Mesendoderm (in vitro differentiated cells): Measurements from ENCODE around the gene PTPN2.

ENCODE experiments used
- DNase-seq: peaks from one replicate; pipeline ENCODE4 v3.0.0; 2013
- H2AK5ac ChIP-seq: 2 replicates; pipeline ENCODE4 v1.6.1; 2013; ENCODE audit warnings: low read length, inconsistent platforms
- H2BK120ac ChIP-seq: 2 replicates; pipeline ENCODE4 v1.6.1; 2013; ENCODE audit warnings: low read depth, mild to moderate bottlenecking, low read length, moderate library complexity, mixed read lengths
- H2BK15ac ChIP-seq: replicated peaks from 2 replicates; pipeline ENCODE4 v1.6.1; 2013; ENCODE audit warnings: low read depth, mild to moderate bottlenecking, moderate library complexity
- H2BK5ac ChIP-seq: 2 replicates; pipeline ENCODE4 v1.6.1; 2013; ENCODE audit warnings: low read length, inconsistent platforms
- H3K18ac ChIP-seq: 2 replicates; pipeline ENCODE4 v1.6.1; 2013; ENCODE audit warnings: mild to moderate bottlenecking, low read length, mixed read lengths
- H3K23ac ChIP-seq: one replicate; pipeline ENCODE4 v1.6.1; 2013; ENCODE audit warnings: low read length
- H3K27ac ChIP-seq: 2 replicates; pipeline ENCODE4 v1.5.1; 2013; ENCODE audit warnings: low read depth, mild to moderate bottlenecking, inconsistent platforms, low read length, moderate library complexity
- H3K27me3 ChIP-seq: 2 replicates; pipeline ENCODE4 v1.6.1; 2013; ENCODE audit warnings: low read length, control low read depth, mild to moderate bottlenecking, inconsistent platforms; ENCODE audit not compliant: insufficient read depth, poor library complexity
- H3K36me3 ChIP-seq: 2 replicates; pipeline ENCODE4 v1.6.1; 2013; ENCODE audit warnings: low read length, inconsistent platforms; ENCODE audit not compliant: control insufficient read depth, insufficient read depth
- H3K4ac ChIP-seq: one replicate; pipeline ENCODE4 v1.6.1; 2013; ENCODE audit warnings: low read depth, mild to moderate bottlenecking, low read length, moderate library complexity
- H3K4me1 ChIP-seq: 2 replicates; pipeline ENCODE4 v1.6.1; 2013; ENCODE audit warnings: low read depth, low read length, inconsistent platforms; ENCODE audit not compliant: control insufficient read depth
- H3K4me2 ChIP-seq: 2 replicates; pipeline ENCODE4 v1.6.1; 2013; ENCODE audit warnings: low read length
- H3K4me3 ChIP-seq: 2 replicates; pipeline ENCODE4 v1.5.1; 2013; ENCODE audit warnings: mild to moderate bottlenecking, low read length
- H3K56ac ChIP-seq: one replicate; pipeline ENCODE4 v1.6.1; 2013; ENCODE audit warnings: low read length
- H3K79me1 ChIP-seq: 2 replicates; pipeline ENCODE4 v1.6.1; 2013; ENCODE audit warnings: low read length, inconsistent platforms
- H3K79me2 ChIP-seq: 2 replicates; pipeline ENCODE4 v1.6.1; 2013; ENCODE audit warnings: mild to moderate bottlenecking, low read length; ENCODE audit not compliant: control insufficient read depth, insufficient read depth
- H3K9ac ChIP-seq: 2 replicates; pipeline ENCODE4 v1.6.1; 2013; ENCODE audit warnings: low read length, inconsistent platforms
- H4K5ac ChIP-seq: one replicate; pipeline ENCODE4 v1.6.1; 2013; ENCODE audit warnings: low read length
- H4K8ac ChIP-seq: one replicate; pipeline ENCODE4 v1.6.1; 2013; ENCODE audit warnings: low read depth, mild to moderate bottlenecking, control low read depth, low read length, moderate library complexity
- WGBS: extraction: QIAGEN DNeasy Blood & Tissue Kit; methylation state at CpG from one replicate; pipeline ENCODE4 v1.1.7; 2013; ENCODE audit warnings: low lambda C conversion rate, missing lambda C conversion rate; ENCODE audit not compliant: insufficient coverage; ENCODE audit errors: extremely low coverage; 5-methylcytosine and 5-hydroxymethylcytosine counted together

PTPN2 gene

DNA sequence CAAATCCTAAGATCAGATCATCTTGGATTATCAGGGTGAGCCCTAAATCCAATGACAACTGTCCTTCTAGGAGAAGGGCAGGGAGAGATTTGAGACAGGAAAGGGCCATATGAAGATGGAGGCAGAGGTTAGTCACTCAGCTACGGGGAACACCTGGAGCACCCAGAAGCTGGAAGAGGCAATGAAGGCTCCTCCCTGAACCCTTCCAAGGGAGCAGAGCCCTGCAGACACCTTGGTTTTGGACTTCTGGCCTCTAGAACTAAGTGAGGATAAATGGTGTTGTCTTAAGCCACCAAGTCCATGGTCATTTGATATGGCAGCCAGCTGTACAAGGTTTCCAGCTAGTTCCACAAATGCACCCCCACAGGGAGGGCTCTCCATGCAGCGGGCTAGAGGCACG lies 6.9 kb upstream of the PTPN2 start:
- peaks cover 4% of the 10 kb centered on the region for H3K4me1 ChIP-seq
- no peak for DNase-seq
- no peak overlapping the region for H3K27ac ChIP-seq
- H3K4ac ChIP-seq = no peak overlapping the region
- H2BK120ac ChIP-seq = no peak overlapping the region
- no peak overlapping the region for H3K4me2 ChIP-seq
- H3K18ac ChIP-seq = no peak overlapping the region
- H3K23ac ChIP-seq = no peak overlapping the region
- H3K79me2 ChIP-seq = no peaks in the 10 kb centered on the region
- H4K5ac ChIP-seq = no peak overlapping the region
- no peak overlapping the region for H2BK5ac ChIP-seq
- no peak overlapping the region for H2AK5ac ChIP-seq
- H3K27me3 ChIP-seq = no peaks in the 10 kb centered on the region
- no CpG with 5 or more reads among the region's 3 CpGs for WGBS
- no peak overlapping the region for H4K8ac ChIP-seq
- H2BK15ac ChIP-seq = no peak overlapping the region
- no peak overlapping the region for H3K56ac ChIP-seq
- H3K36me3 ChIP-seq = no peaks in the 10 kb centered on the region
- H3K4me3 ChIP-seq = no peak overlapping the region
- no peak overlapping the region for H3K9ac ChIP-seq
- no peaks in the 10 kb centered on the region for H3K79me1 ChIP-seq

DNA sequence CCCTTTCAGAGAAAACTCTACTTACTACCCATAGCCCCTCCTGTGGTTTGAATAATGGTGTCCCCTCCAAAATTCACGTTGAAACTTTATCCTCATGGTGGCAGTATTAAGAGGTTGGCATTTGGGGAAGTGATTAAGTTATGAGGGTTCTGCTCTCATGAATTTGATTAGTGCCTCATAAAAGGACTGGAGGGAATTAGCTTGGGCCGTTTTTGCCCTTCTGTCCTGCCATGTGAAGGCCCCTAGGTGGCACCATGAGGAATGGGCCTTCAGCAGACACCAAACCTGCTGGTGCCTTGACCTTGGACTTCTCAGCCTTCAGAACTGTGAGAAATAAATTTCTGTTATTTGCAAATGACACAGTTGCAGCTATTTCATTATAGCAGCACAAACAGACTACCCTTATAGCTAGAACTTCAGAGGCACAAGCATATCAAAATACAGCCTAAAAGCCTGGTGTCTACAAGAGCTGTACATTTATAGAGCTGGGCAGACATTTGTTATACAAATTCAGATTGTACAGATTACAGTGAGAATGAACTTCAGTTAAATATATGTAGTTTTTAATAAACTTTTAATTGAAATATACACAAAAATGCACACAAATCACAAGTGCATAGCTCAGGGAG lies 2.6 kb upstream of the PTPN2 start:
- Histone ChIP-seq H3K4me2 (no peak overlapping the region), H3K27ac (no peak overlapping the region), H3K4ac (no peak overlapping the region), H2AK5ac (no peak overlapping the region), H3K36me3 (no peaks in the 10 kb centered on the region), H3K9ac (no peak overlapping the region), H3K56ac (no peak overlapping the region), H4K5ac (no peak overlapping the region), H3K27me3 (no peaks in the 10 kb centered on the region), H3K18ac (no peak overlapping the region), H2BK120ac (no peak overlapping the region), H2BK5ac (no peak overlapping the region), H3K4me1 (peaks cover 11% of the 10 kb centered on the region), H3K79me2 (peaks cover 16% of the 10 kb centered on the region), H3K79me1 (peaks cover 7% of the 10 kb centered on the region), H3K4me3 (no peak overlapping the region), H3K23ac (no peak overlapping the region), H2BK15ac (no peak overlapping the region), H4K8ac (no peak overlapping the region)
- WGBS = no CpG with 5 or more reads among the region's 2 CpGs
- peak; percentile 60 for DNase-seq

DNA sequence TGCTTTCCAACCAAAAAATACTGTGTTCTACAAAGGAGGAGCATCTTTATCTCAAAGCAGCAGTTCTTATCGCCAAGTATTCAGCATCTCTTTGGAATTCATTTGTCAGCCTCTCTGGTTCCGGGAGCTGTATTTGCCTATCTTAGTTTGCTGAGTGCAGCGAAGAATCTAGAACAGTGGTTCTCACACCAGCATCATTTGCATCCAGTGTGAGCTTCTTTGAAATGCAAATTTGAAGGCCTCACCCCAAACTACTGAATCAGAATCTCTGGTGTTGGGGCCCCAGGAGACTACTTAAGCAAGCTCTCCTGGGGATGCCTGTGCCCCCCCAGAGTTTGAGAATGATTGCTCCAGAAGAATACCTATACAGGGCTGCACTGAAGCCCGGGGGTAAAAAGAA lies 1.5 kb upstream of the PTPN2 start:
- peaks cover 14% of the 10 kb centered on the region for H3K4me1 ChIP-seq
- no CpG with 5 or more reads among the region's 4 CpGs for WGBS
- H2AK5ac ChIP-seq = no peak overlapping the region
- peaks cover 23% of the 10 kb centered on the region for H3K79me2 ChIP-seq
- no peak overlapping the region for H3K9ac ChIP-seq
- no peak overlapping the region for H4K8ac ChIP-seq
- H4K5ac ChIP-seq = no peak overlapping the region
- no peak overlapping the region for H3K56ac ChIP-seq
- H3K4ac ChIP-seq = no peak overlapping the region
- no peak overlapping the region for H3K18ac ChIP-seq
- no peak overlapping the region for H3K23ac ChIP-seq
- no peaks in the 10 kb centered on the region for H3K36me3 ChIP-seq
- DNase-seq = peak; percentile 96
- H3K79me1 ChIP-seq = peaks cover 10% of the 10 kb centered on the region
- no peak overlapping the region for H3K27ac ChIP-seq
- H3K4me2 ChIP-seq = no peak overlapping the region
- no peak overlapping the region for H2BK15ac ChIP-seq
- no peak overlapping the region for H2BK5ac ChIP-seq
- H3K4me3 ChIP-seq = no peak overlapping the region
- H3K27me3 ChIP-seq = no peaks in the 10 kb centered on the region
- H2BK120ac ChIP-seq = no peak overlapping the region

DNA sequence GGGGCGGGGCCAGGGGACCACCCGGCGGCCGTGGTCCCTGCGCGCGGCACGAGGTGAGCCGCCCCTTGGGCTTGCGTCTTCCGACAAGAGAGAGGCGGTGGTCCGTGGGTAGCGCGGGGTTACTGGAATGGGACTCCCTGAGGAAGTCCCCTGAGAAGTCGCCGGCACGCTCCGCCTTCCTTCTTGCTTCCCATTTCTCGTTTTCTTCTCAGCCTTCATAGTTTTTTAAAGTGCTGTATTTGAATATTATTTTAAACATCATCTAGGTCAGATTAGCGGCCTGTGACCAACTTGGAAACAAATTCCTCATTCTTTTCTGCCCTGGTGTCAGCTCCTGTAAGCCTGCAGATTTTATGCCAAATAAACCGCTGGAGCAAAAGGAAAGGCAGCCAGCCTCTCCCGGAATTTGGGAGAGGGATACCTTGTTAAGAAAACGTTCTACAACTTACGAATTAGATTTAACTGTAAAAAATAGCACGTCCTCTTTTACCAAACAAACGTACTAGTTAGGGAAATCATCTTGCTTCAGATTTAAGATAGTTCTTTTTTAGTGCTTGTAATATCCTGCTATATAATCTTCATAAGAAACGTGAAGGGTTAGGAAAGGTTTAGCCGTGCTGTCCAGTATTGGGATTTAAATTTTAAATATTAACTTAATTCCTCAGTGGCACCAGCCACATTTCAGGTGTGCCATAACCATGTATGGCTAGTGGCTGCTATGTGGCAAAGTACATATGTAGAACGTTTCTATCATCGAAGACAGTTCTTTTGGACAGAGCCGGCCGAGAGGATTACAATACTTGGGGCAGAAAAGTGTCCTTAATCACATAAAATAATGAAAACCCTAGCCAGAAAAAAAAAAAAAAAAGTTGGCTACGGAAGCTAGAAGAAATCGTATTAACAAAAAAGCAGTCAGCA lies 628 bp upstream of the PTPN2 start:
- Histone ChIP-seq H3K79me2 (peaks cover 32% of the 10 kb centered on the region), H2BK120ac (peak overlapping the region; percentile 40), H3K4me1 (peaks cover 23% of the 10 kb centered on the region), H3K4me2 (peak overlapping the region; percentile 31), H3K56ac (peak overlapping the region; percentile 34), H3K4ac (no peak overlapping the region), H3K27me3 (no peaks in the 10 kb centered on the region), H2AK5ac (no peak overlapping the region), H2BK5ac (no peak overlapping the region), H4K5ac (no peak overlapping the region), H4K8ac (no peak overlapping the region), H3K36me3 (no peaks in the 10 kb centered on the region), H3K27ac (no peak overlapping the region), H3K18ac (peak overlapping the region; percentile 88), H3K79me1 (peaks cover 15% of the 10 kb centered on the region), H3K9ac (peak overlapping the region; percentile 48), H2BK15ac (no peak overlapping the region), H3K23ac (no peak overlapping the region), H3K4me3 (peak overlapping the region; percentile 3)
- no CpG with 5 or more reads among the region's 35 CpGs for WGBS
- DNase-seq = no peak

DNA sequence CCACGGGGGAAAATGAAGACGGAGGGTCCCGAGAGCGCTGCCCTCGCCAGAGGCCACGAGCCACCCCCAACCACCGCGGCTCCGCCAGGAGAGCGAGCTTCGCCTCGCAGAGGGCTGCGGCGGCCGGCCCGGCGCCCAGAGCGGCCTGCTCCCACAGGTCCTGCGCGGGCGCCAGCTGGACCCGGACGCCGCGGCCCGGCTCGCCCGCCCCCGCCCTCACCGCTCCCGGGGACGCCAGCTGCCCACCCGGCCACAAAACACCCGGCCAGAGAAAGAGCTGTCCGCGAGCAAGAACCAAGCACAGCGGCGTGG lies 709 bp downstream of the PTPN2 start:
- Histone ChIP-seq H3K27ac (peak overlapping the region; percentile 95), H4K8ac (no peak overlapping the region), H3K79me2 (peaks cover 44% of the 10 kb centered on the region), H3K18ac (peak overlapping the region; percentile 95), H3K36me3 (no peaks in the 10 kb centered on the region), H3K56ac (peak overlapping the region; percentile 86), H3K4me3 (peak overlapping the region; percentile 80), H2BK15ac (no peak overlapping the region), H3K4me2 (peak overlapping the region; percentile 85), H2BK120ac (no peak overlapping the region), H3K27me3 (no peaks in the 10 kb centered on the region), H2BK5ac (no peak overlapping the region), H3K9ac (peak overlapping the region; percentile 94), H3K4ac (peak overlapping the region; percentile 62), H3K4me1 (peaks cover 24% of the 10 kb centered on the region), H2AK5ac (no peak overlapping the region), H4K5ac (no peak overlapping the region), H3K23ac (no peak overlapping the region), H3K79me1 (peaks cover 19% of the 10 kb centered on the region)
- no CpG with 5 or more reads among the region's 38 CpGs for WGBS
- no peak for DNase-seq
